Measurements from ENCODE around the gene GPR158.
"Not testable (repeated sequence)": the region's sequence is repeated elsewhere in the genome, so short reads cannot be mapped to it uniquely, and the experiment has no call there.

The GPR158 gene

DNA sequence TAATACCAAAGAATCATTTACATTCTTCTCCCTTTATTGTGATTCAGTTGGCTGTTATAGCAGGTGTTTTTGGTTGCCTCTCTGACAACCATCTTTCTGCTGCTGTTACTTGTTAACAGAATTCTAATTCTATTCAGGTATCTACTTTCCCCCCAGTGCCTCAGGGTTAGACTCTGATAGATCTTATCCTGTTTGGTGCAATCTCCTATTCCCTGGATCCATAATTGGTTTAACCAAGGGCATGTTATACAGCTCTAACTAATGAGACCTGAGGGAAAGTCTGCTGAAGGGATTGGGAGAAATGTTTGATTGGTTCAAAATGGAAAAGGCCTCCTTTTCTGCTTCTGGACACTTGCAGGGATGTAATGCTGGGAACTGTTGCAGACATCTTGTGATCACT is 161.5 kb downstream of the GPR158 start:
- H3K4me3 ChIP-seq (ENCODE audit: insufficient read depth, low read depth, low read length) = no peak overlapping the region
- no peaks in the 10 kb centered on the region for H3K27me3 ChIP-seq (ENCODE audit: control insufficient read depth, insufficient read depth, low read length, poor library complexity, severe bottlenecking)
- no peaks in the 10 kb centered on the region for H3K36me3 ChIP-seq (ENCODE audit: control insufficient read depth, insufficient read depth, low read length)
- H3K27ac ChIP-seq (ENCODE audit: insufficient read depth, low read depth, low read length, poor library complexity, severe bottlenecking) = no peak overlapping the region
- no peaks in the 10 kb centered on the region for H3K9me3 ChIP-seq (ENCODE audit: control insufficient read depth, low read length)
- no peaks in the 10 kb centered on the region for H3K4me1 ChIP-seq (ENCODE audit: control insufficient read depth, insufficient read depth, low read length)

DNA sequence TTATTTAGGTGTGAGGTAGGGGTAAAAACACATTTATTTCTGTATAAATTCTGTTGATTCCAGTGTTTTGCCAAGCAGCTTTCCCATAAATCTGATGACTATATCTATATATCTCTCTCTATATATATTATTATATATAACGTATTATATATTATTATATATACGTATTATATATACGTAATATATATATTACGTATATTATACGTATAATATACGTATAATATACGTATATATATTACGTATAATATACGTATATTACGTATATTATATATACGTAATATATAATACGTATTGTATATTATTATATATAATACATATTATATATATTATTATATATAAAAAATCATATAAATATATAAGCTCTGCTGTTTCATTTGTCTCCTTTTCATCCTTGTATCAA is 163.5 kb downstream of the GPR158 start:
- Histone ChIP-seq H3K4me3 (ENCODE audit: insufficient read depth, low read depth, low read length) (no peak overlapping the region), H3K4me1 (ENCODE audit: control insufficient read depth, insufficient read depth, low read length) (no peaks in the 10 kb centered on the region), H3K27ac (ENCODE audit: insufficient read depth, low read depth, low read length, poor library complexity, severe bottlenecking) (no peak overlapping the region), H3K9me3 (ENCODE audit: control insufficient read depth, low read length) (no peaks in the 10 kb centered on the region), H3K27me3 (ENCODE audit: control insufficient read depth, insufficient read depth, low read length, poor library complexity, severe bottlenecking) (no peaks in the 10 kb centered on the region), H3K36me3 (ENCODE audit: control insufficient read depth, insufficient read depth, low read length) (no peaks in the 10 kb centered on the region)
- no CpG with 5 or more reads among the region's 12 CpGs for WGBS, 2 experiments

- Histone ChIP-seq H3K27ac (ENCODE audit: insufficient read depth, low read depth, low read length, poor library complexity, severe bottlenecking) (no peak overlapping the region), H3K9me3 (ENCODE audit: control insufficient read depth, low read length) (no peaks in the 10 kb centered on the region), H3K4me1 (ENCODE audit: control insufficient read depth, insufficient read depth, low read length) (no peaks in the 10 kb centered on the region), H3K4me3 (ENCODE audit: insufficient read depth, low read depth, low read length) (no peak overlapping the region), H3K27me3 (ENCODE audit: control insufficient read depth, insufficient read depth, low read length, poor library complexity, severe bottlenecking) (no peaks in the 10 kb centered on the region), H3K36me3 (ENCODE audit: control insufficient read depth, insufficient read depth, low read length) (no peaks in the 10 kb centered on the region)
- 77 to 92% methylated on average over 1 of the region's 1 CpG for WGBS, 2 experiments
Observed at GRCh38 chr10:25339966-25340365, 165.2 kb downstream of the GPR158 start.

DNA sequence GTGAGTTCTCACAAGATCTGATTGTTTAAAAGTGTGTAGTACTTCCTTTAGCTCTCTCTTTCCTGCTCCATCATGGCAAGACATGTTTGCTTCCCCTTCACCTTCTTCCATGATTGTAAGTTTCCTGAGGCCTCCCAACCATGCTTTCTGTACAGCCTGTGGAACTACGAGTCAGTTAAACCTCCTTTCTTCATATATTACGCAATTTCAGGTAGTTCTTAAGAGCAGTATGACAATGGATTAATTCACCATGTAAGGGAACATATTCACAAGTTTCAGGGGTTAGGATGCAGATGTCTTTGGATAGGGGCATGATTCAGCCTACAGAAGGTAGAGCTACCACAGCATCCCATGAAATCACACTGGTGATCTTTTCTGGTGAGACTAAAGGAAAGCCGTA is 174.7 kb downstream of the GPR158 start:
- no peaks in the 10 kb centered on the region for H3K27me3 ChIP-seq (ENCODE audit: control insufficient read depth, insufficient read depth, low read length, poor library complexity, severe bottlenecking)
- H3K36me3 ChIP-seq (ENCODE audit: control insufficient read depth, insufficient read depth, low read length) = no peaks in the 10 kb centered on the region
- H3K27ac ChIP-seq (ENCODE audit: insufficient read depth, low read depth, low read length, poor library complexity, severe bottlenecking) = no peak overlapping the region
- 94% methylated on average over 3 of the region's 3 CpGs for WGBS, 2 experiments
- no peaks in the 10 kb centered on the region for H3K9me3 ChIP-seq (ENCODE audit: control insufficient read depth, low read length)
- no peaks in the 10 kb centered on the region for H3K4me1 ChIP-seq (ENCODE audit: control insufficient read depth, insufficient read depth, low read length)
- H3K4me3 ChIP-seq (ENCODE audit: insufficient read depth, low read depth, low read length) = no peak overlapping the region

DNA sequence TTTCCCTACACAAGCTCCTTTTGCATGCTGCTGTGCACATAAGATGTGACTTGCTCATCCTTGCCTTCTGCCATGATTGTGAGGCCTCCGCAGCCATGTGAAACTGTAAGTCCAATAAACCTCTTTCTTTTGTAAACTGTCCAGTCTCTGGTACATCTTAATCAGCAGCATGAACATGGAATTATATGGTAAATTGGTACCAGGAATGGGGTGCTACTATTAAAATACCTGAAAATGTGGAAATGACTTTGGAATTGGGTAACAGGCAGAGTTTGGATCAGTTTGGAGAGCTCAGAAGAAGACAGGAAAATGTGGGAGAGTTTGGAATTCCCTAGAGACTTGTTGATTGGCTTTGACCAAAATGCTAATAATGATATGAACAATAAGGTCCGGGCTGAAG is 181.8 kb downstream of the GPR158 start:
- no peak overlapping the region for H3K27ac ChIP-seq (ENCODE audit: insufficient read depth, low read depth, low read length, poor library complexity, severe bottlenecking)
- 87 to 91% methylated on average over 2 of the region's 2 CpGs for WGBS, 2 experiments
- H3K4me3 ChIP-seq (ENCODE audit: insufficient read depth, low read depth, low read length) = no peak overlapping the region
- peaks cover 4% of the 10 kb centered on the region for H3K36me3 ChIP-seq (ENCODE audit: control insufficient read depth, insufficient read depth, low read length)
- H3K9me3 ChIP-seq (ENCODE audit: control insufficient read depth, low read length) = peaks cover 3% of the 10 kb centered on the region
- no peaks in the 10 kb centered on the region for H3K27me3 ChIP-seq (ENCODE audit: control insufficient read depth, insufficient read depth, low read length, poor library complexity, severe bottlenecking)
- no peaks in the 10 kb centered on the region for H3K4me1 ChIP-seq (ENCODE audit: control insufficient read depth, insufficient read depth, low read length)

- Histone ChIP-seq H3K36me3 (ENCODE audit: control insufficient read depth, insufficient read depth, low read length) (peaks cover 4% of the 10 kb centered on the region), H3K9me3 (ENCODE audit: control insufficient read depth, low read length) (peaks cover 3% of the 10 kb centered on the region), H3K27ac (ENCODE audit: insufficient read depth, low read depth, low read length, poor library complexity, severe bottlenecking) (no peak overlapping the region), H3K4me3 (ENCODE audit: insufficient read depth, low read depth, low read length) (no peak overlapping the region), H3K4me1 (ENCODE audit: control insufficient read depth, insufficient read depth, low read length) (no peaks in the 10 kb centered on the region), H3K27me3 (ENCODE audit: control insufficient read depth, insufficient read depth, low read length, poor library complexity, severe bottlenecking) (no peaks in the 10 kb centered on the region)
- WGBS, 2 experiments = 88 to 92% methylated on average over 3 of the region's 3 CpGs
Observed at GRCh38 chr10:25357269-25357668, 182.5 kb downstream of the GPR158 start.

DNA sequence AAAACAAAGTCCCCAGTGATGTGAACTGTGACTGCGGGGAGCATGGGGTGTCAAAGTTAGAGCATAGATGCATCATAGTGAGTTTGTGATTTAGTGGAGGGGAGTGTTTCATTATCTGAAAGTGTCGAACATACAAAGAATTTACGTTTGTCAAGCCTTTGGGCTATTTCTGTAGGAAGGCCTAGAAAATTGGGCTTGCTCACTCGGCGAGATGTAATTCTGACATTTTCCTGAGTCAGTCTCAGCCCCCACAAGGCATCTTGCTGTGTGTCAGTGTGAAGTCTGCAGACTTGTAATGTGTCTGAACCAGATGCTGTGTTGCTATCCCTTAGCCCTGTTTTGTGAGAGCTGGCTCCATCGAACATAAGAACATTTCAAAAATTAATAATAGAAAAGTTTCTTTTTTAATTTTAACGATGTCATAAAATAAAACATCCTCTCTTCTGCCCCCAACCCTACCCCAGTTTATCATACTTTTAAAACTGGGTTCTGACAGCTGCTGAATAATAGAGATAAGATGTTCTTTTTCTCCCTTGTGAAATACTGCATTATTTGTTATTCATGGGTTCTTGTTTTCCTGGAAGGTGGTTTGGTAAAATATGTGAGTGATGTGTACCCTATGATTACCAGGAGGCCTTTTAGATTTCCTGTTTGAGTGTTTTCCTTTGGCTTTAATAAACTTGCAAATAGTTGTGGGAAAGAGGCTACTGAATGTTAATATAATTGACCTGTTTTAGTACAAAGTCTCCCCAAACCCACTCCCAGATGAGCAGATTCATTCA is 207.4 kb downstream of the GPR158 start:
- H3K4me3 ChIP-seq (ENCODE audit: insufficient read depth, low read depth, low read length) = no peak overlapping the region
- H3K27me3 ChIP-seq (ENCODE audit: control insufficient read depth, insufficient read depth, low read length, poor library complexity, severe bottlenecking) = no peaks in the 10 kb centered on the region
- H3K4me1 ChIP-seq (ENCODE audit: control insufficient read depth, insufficient read depth, low read length) = peaks cover 4% of the 10 kb centered on the region
- 54 to 60% methylated on average over 5 to 6 of the region's 7 CpGs for WGBS, 2 experiments
- no peak overlapping the region for H3K27ac ChIP-seq (ENCODE audit: insufficient read depth, low read depth, low read length, poor library complexity, severe bottlenecking)
- no peaks in the 10 kb centered on the region for H3K9me3 ChIP-seq (ENCODE audit: control insufficient read depth, low read length)
- H3K36me3 ChIP-seq (ENCODE audit: control insufficient read depth, insufficient read depth, low read length) = no peaks in the 10 kb centered on the region

DNA sequence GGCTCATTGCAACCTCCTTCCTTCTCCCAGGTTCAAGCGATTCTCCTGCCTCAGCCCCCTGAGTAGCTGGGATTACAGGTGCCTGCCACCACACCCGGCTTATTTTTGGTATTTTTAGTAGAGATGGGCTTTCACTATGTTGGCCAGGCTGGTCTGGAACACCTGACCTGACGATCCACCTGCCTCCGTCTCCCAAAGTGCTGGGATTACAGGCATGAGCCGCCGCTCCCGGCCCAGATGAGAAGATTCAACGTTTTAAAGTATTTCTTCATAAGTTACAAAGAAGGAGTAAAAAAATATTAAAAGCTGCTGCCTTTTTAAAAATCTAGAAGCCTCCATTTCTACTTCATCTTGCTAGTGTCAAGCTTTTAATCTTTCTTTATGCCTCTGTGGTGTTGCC is 208.1 kb downstream of the GPR158 start:
- H3K27ac ChIP-seq (ENCODE audit: insufficient read depth, low read depth, low read length, poor library complexity, severe bottlenecking); H3K4me1 ChIP-seq (ENCODE audit: control insufficient read depth, insufficient read depth, low read length); H3K36me3 ChIP-seq (ENCODE audit: control insufficient read depth, insufficient read depth, low read length); H3K9me3 ChIP-seq (ENCODE audit: control insufficient read depth, low read length); H3K4me3 ChIP-seq (ENCODE audit: insufficient read depth, low read depth, low read length); H3K27me3 ChIP-seq (ENCODE audit: control insufficient read depth, insufficient read depth, low read length, poor library complexity, severe bottlenecking): not testable (repeated sequence)
- 83 to 85% methylated on average over 7 to 8 of the region's 8 CpGs for WGBS, 2 experiments

- H3K36me3 ChIP-seq (ENCODE audit: control insufficient read depth, insufficient read depth, low read length) = no peaks in the 10 kb centered on the region
- no peak overlapping the region for H3K27ac ChIP-seq (ENCODE audit: insufficient read depth, low read depth, low read length, poor library complexity, severe bottlenecking)
- no peak overlapping the region for H3K4me3 ChIP-seq (ENCODE audit: insufficient read depth, low read depth, low read length)
- peaks cover 4% of the 10 kb centered on the region for H3K4me1 ChIP-seq (ENCODE audit: control insufficient read depth, insufficient read depth, low read length)
- no peaks in the 10 kb centered on the region for H3K9me3 ChIP-seq (ENCODE audit: control insufficient read depth, low read length)
- no peaks in the 10 kb centered on the region for H3K27me3 ChIP-seq (ENCODE audit: control insufficient read depth, insufficient read depth, low read length, poor library complexity, severe bottlenecking)
Observed at GRCh38 chr10:25383686-25384085, 208.9 kb downstream of the GPR158 start.

DNA sequence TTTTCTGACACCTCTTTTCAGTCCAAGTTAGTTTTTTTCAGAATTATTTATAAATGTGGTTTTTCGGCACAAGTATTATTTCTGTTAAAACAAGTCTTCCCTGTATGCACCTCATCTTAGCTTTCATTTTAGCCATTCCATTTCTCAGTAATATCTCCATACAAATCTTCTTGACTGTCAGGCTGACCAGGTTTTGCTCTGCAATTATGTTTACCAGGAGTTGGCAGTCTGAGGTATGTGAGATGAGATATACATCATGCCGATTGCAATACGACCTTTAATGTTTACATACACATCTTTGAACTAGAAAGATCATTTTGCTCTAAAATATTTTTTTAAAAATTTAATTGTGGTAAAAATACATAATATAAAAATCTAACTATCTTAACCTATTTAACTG is 209.8 kb downstream of the GPR158 start:
- Histone ChIP-seq H3K27ac (ENCODE audit: insufficient read depth, low read depth, low read length, poor library complexity, severe bottlenecking) (no peak overlapping the region), H3K9me3 (ENCODE audit: control insufficient read depth, low read length) (no peaks in the 10 kb centered on the region), H3K4me3 (ENCODE audit: insufficient read depth, low read depth, low read length) (no peak overlapping the region), H3K4me1 (ENCODE audit: control insufficient read depth, insufficient read depth, low read length) (peaks cover 4% of the 10 kb centered on the region), H3K36me3 (ENCODE audit: control insufficient read depth, insufficient read depth, low read length) (no peaks in the 10 kb centered on the region), H3K27me3 (ENCODE audit: control insufficient read depth, insufficient read depth, low read length, poor library complexity, severe bottlenecking) (no peaks in the 10 kb centered on the region)
- 86 to 100% methylated on average over 1 of the region's 3 CpGs for WGBS, 2 experiments

Data from ectodermal cell (in vitro differentiated cells).